ENCODE measurements around the gene TM4SF20. TPM values are rescaled to one million over a fixed set of nuclear protein-coding genes. Genes with fewer than 3 reads are reported as not detected.

TM4SF20 gene
- total RNA-seq = 0.07 TPM in 1 of 2 replicates, not detected in the other

GRCh38 chr2:227379095-227379494, at the start of gene TM4SF20:
Gene TM4SF20, minus strand, starts transcription at chr2:227379306. Its CDS starts 38 bp downstream, at chr2:227379268.

GRCh38 chr2:227387583-227387982, 8.5 kb upstream of the TM4SF20 start, which contains the start of gene SCYGR1:
Gene SCYGR1, minus strand, starts transcription at chr2:227387949. Its CDS starts 0 bp downstream, at chr2:227387949.

GRCh38 chr2:227324995-227325838, 53.9 kb downstream of the TM4SF20 start, which contains the start of gene MFF:
Gene MFF, plus strand, starts transcription at chr2:227325251. Its CDS starts 5,415 bp downstream, at chr2:227330666.

Other genes with a start within 250 kb of the TM4SF20 start
- gene COL4A4, start 215.1 kb downstream of the TM4SF20 start, total RNA-seq = 5.3 and 7.7 TPM in 2 replicates
- gene COL4A3, start 214.7 kb downstream of the TM4SF20 start, total RNA-seq = 2.6 and 3.5 TPM in 2 replicates
- gene MFF, start 54.1 kb downstream of the TM4SF20 start, total RNA-seq = 60.2 and 66.9 TPM in 2 replicates
- gene SCYGR1, start 8.6 kb upstream of the TM4SF20 start, total RNA-seq = not detected in 2 replicates
- gene AGFG1, start 92.8 kb upstream of the TM4SF20 start, total RNA-seq = 62.7 and 62.8 TPM in 2 replicates
- not detected in 2 replicates for gene SCYGR2, start 219.6 kb upstream of the TM4SF20 start, total RNA-seq
- gene SCYGR3, start 235.5 kb upstream of the TM4SF20 start, total RNA-seq = not detected in 2 replicates
- not detected in 2 replicates for gene SCYGR4, start 238.2 kb upstream of the TM4SF20 start, total RNA-seq

Data from smooth muscle cell of the pulmonary artery (primary cell).